ENCODE results near the gene RPUSD4.

Gene RPUSD4

GRCh38 chr11:126158054-126158791 lies 53.2 kb downstream of the RPUSD4 start:
- FAIRE-seq (no peak), DNase-seq (ENCODE audit: low spot score) (no peak)

- FAIRE-seq (no peak), DNase-seq (ENCODE audit: low spot score) (no peak)
Measured at GRCh38 chr11:126157326-126158030, 54.0 kb downstream of the RPUSD4 start.

- DNase-seq (ENCODE audit: low spot score) (no peak), FAIRE-seq (no peak)
Measured at GRCh38 chr11:126156814-126157213, 54.6 kb downstream of the RPUSD4 start.

GRCh38 chr11:126155402-126156187 lies 55.9 kb downstream of the RPUSD4 start:
- FAIRE-seq (no peak), DNase-seq (ENCODE audit: low spot score) (no peak)

GRCh38 chr11:126154691-126155090 lies 56.8 kb downstream of the RPUSD4 start:
- no peak for FAIRE-seq
- no peak for DNase-seq (ENCODE audit: low spot score)

- FAIRE-seq (no peak), DNase-seq (ENCODE audit: low spot score) (no peak)
Measured at GRCh38 chr11:126153972-126154371, 57.5 kb downstream of the RPUSD4 start.

GRCh38 chr11:126153006-126153405 lies 58.4 kb downstream of the RPUSD4 start:
- DNase-seq (ENCODE audit: low spot score) (no peak), FAIRE-seq (no peak)

- DNase-seq (ENCODE audit: low spot score) (no peak), FAIRE-seq (no peak)
Measured at GRCh38 chr11:126152586-126152985, 58.9 kb downstream of the RPUSD4 start.

- no peak for FAIRE-seq
- no peak for DNase-seq (ENCODE audit: low spot score)
Measured at GRCh38 chr11:126152152-126152551, 59.3 kb downstream of the RPUSD4 start.

All from RCC 7860 (cell line).